T47D (cell line): ENCODE data around the gene IQCK.
"Not testable (repeated sequence)": the region's sequence is repeated elsewhere in the genome, so short reads cannot be mapped to it uniquely, and the experiment has no call there.

Experiments
- DNase-seq, 2 experiments: peaks; one replicate each; pipeline versions ENCODE4 v3.0.0 to v3.0.0-alpha.2; 2011 to 2012; ENCODE audit warnings: low read depth in 1 of 2, low spot score in 1 of 2
- JUND ChIP-seq: IDR thresholded peaks from 2 replicates; pipeline ENCODE4 v1.6.1; 2012; ENCODE audit warnings: low read depth
- in situ Hi-C: cut with HindIII; loops from 2 replicates; pipeline ENCODE4 v1.10.0; 2016; ENCODE audit warnings: low sequenced_read_pairs, low pct_unique_long_range_greater_than_20kb

The IQCK gene

DNA sequence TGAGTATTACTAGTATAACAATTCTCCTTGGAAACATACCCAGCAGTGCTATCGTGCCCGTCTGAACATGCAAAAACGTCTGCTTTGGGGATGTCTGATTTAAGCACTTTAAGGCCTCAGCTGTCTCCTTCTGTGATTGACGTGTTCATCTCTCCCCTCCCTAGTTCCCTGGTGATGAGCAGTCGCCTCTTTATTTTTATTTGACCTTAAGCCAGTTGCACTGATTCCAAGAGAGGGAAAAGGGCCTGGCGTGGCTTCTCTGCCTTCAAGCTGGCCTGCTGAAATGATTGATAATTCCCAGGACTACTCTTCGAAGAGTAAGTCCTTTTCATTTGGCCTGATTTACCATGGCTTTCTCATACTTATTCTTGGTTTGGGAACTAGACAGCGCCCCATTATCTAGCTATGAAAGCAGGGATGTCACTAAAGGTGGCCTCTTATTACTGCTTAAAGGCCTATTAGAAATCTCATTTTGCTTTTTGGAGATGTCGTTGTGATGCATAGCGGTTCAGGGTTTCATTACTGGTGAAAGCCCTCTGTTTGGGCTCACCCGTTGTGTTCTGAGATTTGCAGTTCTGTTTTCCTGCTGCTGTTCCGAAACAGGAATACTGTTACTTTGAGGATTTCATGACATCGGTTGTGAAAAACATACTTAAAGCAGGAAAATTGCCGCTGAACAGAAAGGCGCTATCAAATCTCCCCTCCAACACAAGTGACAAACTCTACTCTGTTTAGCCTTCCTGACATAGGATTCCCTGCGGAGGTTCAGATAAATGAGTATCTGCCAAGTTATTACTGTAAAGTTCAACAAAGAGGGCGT lies 65.5 kb downstream of the IQCK start:
- in situ Hi-C loops: no loop called here
- TF ChIP-seq JUND: no peak
- DNase-seq: no peak

DNA sequence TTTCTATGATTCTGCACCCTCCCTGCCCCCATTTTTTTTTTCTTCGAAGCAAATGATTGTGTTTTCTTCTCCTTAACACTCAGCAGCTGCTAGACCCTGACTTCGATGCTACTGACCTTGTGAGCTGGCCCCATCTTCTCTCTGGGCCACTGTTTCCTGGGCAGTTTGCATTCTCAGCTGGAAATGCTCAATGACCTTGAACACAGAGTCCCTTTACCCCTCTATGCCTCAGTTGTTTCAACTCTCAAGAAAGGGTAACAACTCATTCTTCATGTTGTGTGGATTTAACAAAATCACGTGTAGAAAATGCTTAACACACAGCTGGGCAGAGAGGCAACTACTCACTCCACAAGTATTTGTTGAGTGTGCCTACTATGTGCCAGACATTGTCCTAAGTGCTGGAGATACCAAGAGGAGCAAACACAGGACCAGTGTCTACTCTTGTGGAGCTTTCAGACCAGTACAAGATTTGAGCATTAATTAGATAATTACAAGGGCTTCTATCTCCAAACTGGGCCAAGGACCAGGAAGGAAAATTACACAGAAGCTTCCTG lies 66.2 kb downstream of the IQCK start:
- in situ Hi-C loops: no loop called here
- TF ChIP-seq JUND: no peak
- DNase-seq: no peak

DNA sequence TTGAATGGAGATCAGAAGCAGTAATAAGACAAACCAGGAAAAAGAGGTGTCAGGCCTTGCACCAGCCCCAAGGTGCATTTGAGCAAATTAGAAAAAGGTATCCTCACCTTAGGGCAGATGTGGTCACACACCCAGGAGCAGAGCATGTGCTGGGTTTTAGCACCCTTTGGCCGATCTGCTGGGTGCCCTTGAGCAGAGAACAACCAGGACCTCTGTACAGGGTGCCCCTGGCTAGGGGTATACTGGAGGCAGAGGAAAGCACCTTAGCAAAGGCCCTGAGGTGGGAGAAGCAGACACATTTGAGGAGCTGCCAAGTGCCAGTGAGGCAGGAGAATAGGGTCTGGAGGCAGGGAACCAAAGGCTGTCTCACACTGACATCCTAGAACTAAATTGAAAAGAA lies 67.0 kb downstream of the IQCK start:
- in situ Hi-C loops: no loop called here
- DNase-seq: no peak
- TF ChIP-seq JUND: no peak

DNA sequence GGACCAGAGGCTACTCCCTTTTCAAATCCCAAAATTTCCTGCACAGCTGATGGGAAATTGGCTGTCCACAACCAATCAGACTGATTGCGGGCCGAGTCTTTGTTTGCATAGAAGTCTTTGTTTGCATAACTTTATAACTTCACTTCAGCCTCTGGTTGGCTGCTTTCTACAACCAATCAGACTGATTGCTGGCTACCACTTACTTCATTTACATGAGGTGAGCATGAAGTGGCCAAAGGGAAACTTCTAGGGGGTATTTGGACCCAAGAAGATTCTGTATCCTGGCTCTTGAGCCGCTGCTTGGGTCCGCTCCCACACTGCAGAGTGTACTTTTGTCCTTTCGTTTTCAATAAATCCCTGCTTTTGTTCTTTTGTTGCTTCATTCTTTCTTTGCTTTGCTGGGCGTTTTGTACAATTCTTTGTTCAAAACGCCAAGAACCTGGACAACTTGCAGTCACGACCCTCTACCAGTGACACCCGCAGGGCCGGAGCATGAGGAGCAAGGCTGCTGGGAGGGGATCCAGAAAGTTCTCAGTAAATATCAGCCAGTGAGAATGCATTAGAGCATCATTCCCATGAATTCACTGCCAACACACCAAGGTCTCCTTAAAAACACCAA lies 67.5 kb downstream of the IQCK start:
- peak in 1 of 2 experiments; percentile 29 for DNase-seq
- TF ChIP-seq JUND: no peak
- in situ Hi-C loops: no loop called here

DNA sequence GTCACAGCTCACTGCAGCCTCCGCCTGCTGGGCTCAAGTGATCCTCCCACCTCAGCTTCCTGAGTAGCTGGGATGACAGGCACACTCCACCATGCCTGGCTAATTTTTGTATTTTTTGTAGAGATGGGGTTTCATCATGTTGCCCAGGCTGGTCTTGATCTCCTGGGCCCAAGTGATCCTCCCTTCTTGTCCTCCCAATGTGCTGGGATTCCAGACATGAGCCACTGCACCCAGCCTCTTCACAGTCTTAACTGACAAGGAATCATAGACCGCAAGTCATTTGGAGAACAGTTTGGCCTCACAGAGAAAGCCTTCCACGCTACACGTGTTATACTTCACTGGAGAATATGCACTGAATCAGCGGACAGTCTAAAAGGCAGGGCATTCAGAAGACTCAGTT lies 83.3 kb downstream of the IQCK start:
- in situ Hi-C loops: not testable (repeated sequence)

DNA sequence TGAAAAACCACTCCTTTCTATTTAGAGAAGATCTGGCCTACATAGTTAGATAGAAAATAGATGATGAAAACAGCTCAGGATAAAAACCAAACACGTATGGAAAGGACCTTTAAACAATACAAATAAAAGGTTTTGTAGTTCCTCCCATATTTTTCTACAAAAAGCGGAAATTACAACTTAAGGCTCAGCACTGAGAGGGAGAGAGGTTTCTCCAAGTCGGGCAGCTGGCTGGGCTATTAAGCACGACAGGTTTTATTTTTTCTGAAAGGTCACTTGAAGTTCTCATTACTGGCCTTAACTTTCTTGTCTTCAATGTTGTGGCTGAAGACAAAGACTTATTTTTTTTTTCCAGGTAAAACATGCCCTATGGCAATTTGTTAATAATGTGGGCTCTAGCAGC lies 83.8 kb downstream of the IQCK start:
- in situ Hi-C loops: not testable (repeated sequence)

More for the DNA sequence above, 83.3 kb downstream of the IQCK start:
- not testable (repeated sequence) for DNase-seq

DNA sequence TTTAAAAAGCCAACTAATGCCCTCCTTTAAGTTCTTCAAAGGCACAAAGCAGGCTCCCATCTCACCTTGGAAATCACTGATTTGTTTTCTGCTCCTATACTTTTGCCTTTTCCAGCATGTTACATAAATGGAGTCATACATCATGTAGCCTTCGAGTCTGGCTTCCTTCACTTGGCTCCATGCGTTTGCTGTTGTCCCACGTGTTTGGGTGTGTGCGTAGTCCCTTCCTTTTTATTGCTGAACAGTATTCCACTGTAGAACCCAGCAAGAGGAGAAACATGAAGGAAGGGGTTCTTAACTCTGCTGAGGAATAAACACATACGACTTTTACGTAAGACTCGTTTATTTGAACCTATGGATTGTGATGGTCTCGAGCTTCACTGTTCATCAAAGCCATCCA lies 84.5 kb downstream of the IQCK start:
- no peak for DNase-seq
- in situ Hi-C loops: no loop called here
- no peak for TF ChIP-seq JUND

More for the DNA sequence above, 83.8 kb downstream of the IQCK start:
- DNase-seq: not testable (repeated sequence)

DNA sequence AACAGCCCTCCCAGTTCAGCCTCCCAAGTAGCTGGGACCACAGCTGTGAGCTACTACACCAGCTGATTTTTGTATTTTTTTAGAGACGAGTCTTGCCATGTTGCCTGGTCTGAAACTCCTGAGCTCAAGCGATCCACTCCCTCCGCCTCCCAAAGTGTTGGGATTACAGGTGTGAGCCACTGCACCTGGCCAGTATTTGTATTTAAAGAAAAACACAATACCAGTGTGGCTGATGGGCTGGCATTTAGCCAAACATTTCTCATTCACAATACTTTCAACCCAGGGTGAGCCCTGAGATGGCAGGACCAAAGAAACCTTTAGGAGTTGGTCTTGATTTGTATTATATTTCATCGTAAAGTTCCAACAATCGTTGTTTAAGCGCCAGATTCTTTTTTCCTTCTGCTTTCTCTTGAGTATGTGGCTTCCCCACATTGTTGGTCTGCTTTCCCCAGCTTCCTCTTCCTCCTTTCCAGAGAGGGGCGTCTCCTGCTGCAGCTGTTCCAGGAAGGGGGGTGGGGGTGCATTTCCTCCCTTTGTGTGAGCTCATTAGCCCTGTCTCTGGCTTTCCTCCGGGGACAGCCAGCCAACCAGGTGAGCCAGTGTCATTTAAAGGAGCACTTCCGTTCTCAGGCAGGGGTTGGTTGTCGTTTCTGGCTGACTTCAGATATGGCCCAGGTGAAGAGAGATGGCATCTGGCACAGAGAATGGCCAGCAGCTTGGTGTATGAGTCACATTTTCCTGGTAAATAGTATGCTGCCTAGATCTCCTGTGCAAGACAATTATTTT lies 86.7 kb downstream of the IQCK start:
- no peak for DNase-seq
- no peak for TF ChIP-seq JUND
- in situ Hi-C loops: no loop called here

DNA sequence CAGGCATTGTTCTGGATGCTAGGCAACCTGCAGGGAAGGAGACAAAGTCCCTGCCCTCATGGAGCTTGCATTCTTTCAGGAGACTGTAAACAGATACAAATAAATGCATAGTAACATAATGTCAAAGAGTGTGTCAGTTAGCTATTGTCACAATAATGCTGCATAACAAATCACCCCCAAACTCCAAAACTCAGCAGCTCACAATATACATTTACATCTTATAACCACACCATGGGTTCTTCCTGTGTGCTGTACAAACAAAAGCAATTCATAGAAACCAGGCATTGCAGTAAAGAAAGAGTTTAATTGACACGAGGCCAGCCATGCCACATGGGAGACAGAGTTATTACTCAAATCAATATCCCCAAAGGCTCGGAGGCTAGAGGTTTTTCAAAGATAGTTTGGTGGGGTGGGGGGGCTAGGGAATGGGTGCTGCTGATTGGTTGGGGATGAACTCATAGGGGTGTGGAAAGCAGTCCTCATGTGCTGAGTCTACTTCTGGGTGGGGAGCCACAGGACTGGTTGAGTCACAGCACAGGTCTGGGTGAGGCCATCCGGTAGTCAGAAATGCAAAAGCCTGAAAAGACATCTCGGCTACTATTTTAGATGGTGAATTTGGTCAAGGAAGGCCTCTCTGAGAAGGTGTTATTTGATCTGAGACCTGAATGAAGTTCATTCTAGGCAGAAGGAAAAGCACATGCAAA lies 87.5 kb downstream of the IQCK start:
- in situ Hi-C loops: no loop called here
- DNase-seq: no peak
- no peak for TF ChIP-seq JUND

DNA sequence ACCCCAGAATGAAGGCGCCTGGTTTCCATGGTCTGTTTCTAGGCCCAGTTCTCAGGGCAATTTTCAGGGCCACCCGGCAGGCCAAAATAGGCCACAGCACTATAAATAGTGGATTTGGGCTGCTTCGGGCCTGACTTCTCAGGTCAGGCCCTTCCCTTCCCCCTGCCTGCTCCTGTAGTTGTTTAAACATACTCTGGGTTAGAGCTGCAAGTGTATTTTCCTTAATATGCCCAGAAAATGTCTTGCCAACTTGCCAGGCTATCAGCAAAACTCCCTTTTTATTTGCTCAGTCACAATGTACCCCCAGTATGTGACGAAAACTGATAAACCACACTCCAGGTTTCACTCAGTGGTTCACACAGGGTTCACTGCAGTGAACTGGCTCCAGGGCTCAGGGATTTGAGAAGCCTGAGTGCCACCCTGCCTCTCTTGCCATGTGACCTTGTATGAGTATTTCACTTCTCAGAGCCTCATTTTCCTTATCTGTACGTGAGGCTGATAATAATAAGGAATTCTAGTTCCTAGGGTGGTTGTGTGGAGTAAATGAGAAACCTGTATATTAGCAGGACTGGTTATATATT lies 90.1 kb downstream of the IQCK start:
- in situ Hi-C loops: no loop called here
- no peak for DNase-seq
- TF ChIP-seq JUND: no peak

DNA sequence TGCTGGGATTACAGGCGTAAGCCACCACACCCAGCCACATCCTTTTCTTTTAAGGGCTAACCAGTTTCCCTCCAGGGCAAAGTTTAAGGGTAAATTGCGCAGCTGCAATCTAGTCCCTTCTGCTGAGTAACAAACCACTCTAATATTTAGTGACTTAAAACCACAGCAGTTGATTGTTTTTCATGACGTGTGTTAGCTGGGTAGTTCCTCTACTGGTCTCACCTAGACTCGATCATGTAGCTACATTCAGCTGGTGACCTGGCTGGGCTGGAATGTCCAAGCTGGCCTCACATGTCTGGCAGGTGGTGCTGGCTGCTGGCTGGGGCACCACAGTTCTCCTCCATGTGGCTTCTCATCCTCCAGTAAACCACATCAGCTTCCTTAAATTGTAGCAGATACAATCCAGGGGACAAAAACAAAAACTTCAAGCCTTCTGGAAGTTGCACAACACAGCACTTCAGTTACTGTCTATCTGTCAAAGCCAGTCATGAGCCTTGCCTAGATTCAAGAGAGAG lies 91.1 kb downstream of the IQCK start:
- in situ Hi-C loops: no loop called here
- DNase-seq: no peak
- TF ChIP-seq JUND: no peak

DNA sequence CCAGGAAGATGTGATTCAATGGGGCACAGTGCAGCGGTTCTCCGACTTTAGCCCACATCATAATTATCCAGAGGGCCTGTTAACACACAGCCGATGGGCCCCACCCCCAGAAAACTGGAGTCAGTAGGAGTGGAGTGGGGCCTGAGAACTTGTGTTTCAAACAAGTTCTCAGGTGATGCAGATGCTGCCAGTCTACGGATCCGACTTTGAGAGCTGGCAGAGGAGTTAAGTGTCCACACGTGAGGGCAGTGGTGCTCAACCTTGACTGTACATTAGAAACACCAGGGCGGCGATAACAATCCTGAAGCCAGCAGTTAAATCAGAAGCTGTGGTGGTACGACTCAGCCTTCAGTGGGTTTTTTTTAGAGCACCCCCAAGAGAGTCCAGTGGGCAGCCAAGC lies 91.6 kb downstream of the IQCK start:
- in situ Hi-C loops: no loop called here
- no peak for TF ChIP-seq JUND
- DNase-seq: no peak
